Activated CD8-positive, alpha-beta T cell treated with anti-CD3 and anti-CD28 coated beads for 36 hours (primary cell): Measurements from ENCODE around the gene NOS1. TPM values are rescaled to one million over a fixed set of nuclear protein-coding genes. Genes with fewer than 3 reads are reported as not detected.
"Not testable (repeated sequence)": the region's sequence is repeated elsewhere in the genome, so short reads cannot be mapped to it uniquely, and the experiment has no call there.

Experiments used
- ATAC-seq: fragments of 200-7000 bp; cut with Tn5 transposase; one replicate; pipeline ENCODE4 v1.10.0; 2021; ENCODE audit warnings: mild to moderate bottlenecking, moderate library complexity
- CTCF ChIA-PET: fragments of 350-600 bp; sonication (Branson Sonifier 250); formaldehyde crosslinking; loops from one replicate; lab custom pipeline; 2021; ENCODE audit warnings: antibody characterized with exemption; lab: Charles Lee
- POLR2A ChIA-PET: fragments of 350-600 bp; sonication (Branson Sonifier 250); formaldehyde crosslinking; loops from one replicate; lab custom pipeline; 2021; ENCODE audit warnings: antibody characterized with exemption; lab: Charles Lee
- DNase-seq: peaks from one replicate; pipeline ENCODE4 v3.0.0-alpha.2; 2020
- H3K27ac Mint-ChIP-seq: one replicate; pipeline ENCODE4 v1.8.0; 2021; ENCODE audit warnings: mild to moderate bottlenecking, mixed read lengths
- H3K27me3 Mint-ChIP-seq: one replicate; pipeline ENCODE4 v1.8.0; 2021; ENCODE audit warnings: mixed read lengths
- H3K36me3 Mint-ChIP-seq: one replicate; pipeline ENCODE4 v1.8.0; 2021; ENCODE audit warnings: low read depth, mixed read lengths
- H3K4me1 Mint-ChIP-seq: one replicate; pipeline ENCODE4 v1.8.0; 2021; ENCODE audit warnings: low read depth, mixed read lengths
- H3K4me3 Mint-ChIP-seq: one replicate; pipeline ENCODE4 v1.8.0; 2021; ENCODE audit warnings: mild to moderate bottlenecking, moderate library complexity, mixed read lengths
- H3K9me3 Mint-ChIP-seq: one replicate; pipeline ENCODE4 v1.8.0; 2021; ENCODE audit warnings: mixed read lengths
- CTCF ChIP-seq: fragments of 200-600 bp; IDR thresholded peaks from one replicate; pipeline ENCODE4 v1.8.0; 2022; ENCODE audit warnings: antibody characterized with exemption, mild to moderate bottlenecking
- intact Hi-C: fragments of 100-400 bp; cut with micrococcal nuclease; formaldehyde crosslinking; loops from one replicate; pipeline ENCODE4 v1.10.0; 2022
- total RNA-seq, 2 experiments: library from RNA; stranded (reverse); gene quantifications; one replicate each; pipeline ENCODE4 v1.2.3, GENCODE V29; 2021

NOS1 gene
- total RNA-seq, 2 experiments from 2014 or later, result not detected

DNA sequence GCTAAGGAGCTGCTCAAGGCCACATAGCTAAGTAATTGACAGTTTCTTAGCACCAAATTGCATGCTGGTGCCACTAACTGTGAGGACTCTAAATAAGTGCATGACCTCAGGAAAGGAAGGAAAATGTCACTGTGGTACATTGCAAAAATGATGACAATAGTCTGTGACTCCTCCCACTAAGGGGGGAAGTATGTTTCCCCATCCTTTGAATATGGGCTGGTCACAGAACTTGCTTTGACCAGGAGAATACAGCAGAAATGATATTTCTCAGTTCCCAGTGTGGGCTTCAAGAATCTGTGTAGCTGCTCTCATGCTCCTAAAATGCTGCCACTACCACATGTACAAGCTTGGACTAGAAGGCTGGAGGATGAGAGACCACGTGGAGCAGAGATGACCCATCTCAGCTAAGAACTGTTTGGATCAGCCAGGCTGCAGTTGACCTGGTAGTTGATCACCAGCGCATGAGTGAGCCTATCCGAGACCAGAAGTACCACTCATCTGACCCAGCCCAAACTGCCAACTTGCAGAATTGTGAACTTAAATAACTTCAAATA lies 42.2 kb upstream of the NOS1 start:
- no peaks in the 10 kb centered on the region for H3K36me3 Mint-ChIP-seq
- H3K27ac Mint-ChIP-seq, result no peak overlapping the region
- peaks cover 4% of the 10 kb centered on the region for H3K9me3 Mint-ChIP-seq
- H3K27me3 Mint-ChIP-seq, result no peaks in the 10 kb centered on the region
- ATAC-seq, result no peak
- ChIA-PET POLR2A (no interaction called here), CTCF (no interaction called here)
- no peak for DNase-seq
- intact Hi-C loops, result no loop called here
- H3K4me3 Mint-ChIP-seq, result no peak overlapping the region
- no peaks in the 10 kb centered on the region for H3K4me1 Mint-ChIP-seq
- no peak for TF ChIP-seq CTCF

GRCh38 chr12:117402363-117402762 lies 40.9 kb upstream of the NOS1 start:
- peaks cover 4% of the 10 kb centered on the region for H3K9me3 Mint-ChIP-seq
- H3K36me3 Mint-ChIP-seq, result no peaks in the 10 kb centered on the region
- POLR2A ChIA-PET, result no interaction called here
- CTCF ChIA-PET, result no interaction called here
- DNase-seq (no peak), ATAC-seq (no peak)
- H3K4me3 Mint-ChIP-seq, result no peak overlapping the region
- H3K27me3 Mint-ChIP-seq, result no peaks in the 10 kb centered on the region
- intact Hi-C loops, result no loop called here
- H3K27ac Mint-ChIP-seq, result no peak overlapping the region
- H3K4me1 Mint-ChIP-seq, result no peaks in the 10 kb centered on the region
- TF ChIP-seq CTCF, result no peak

DNA sequence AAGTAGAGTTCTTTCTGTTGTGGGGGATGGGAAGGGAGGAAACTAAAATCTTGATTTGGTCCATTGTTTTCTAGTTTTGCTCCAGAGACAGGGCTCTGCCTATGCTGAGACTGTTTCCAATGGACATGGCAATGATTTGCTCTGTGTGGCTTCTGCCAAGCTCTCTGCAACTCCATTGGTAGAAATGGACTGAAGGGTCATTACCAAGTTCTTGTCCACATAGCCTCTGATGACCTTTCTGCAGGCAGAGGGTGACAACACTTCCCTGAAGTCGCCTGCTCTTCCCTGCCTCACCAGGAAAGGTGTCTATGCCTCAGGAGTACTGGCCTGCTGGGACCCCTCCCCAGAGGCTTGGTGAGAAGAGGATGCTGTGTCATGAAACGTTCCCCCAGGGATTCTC lies 39.5 kb upstream of the NOS1 start:
- H3K4me3 Mint-ChIP-seq, result no peak overlapping the region
- H3K27me3 Mint-ChIP-seq, result no peaks in the 10 kb centered on the region
- no peak overlapping the region for H3K27ac Mint-ChIP-seq
- CTCF ChIA-PET, result no interaction called here
- POLR2A ChIA-PET, result no interaction called here
- H3K36me3 Mint-ChIP-seq, result no peaks in the 10 kb centered on the region
- intact Hi-C loops, result no loop called here
- DNase-seq (no peak), ATAC-seq (no peak)
- H3K4me1 Mint-ChIP-seq, result no peaks in the 10 kb centered on the region
- TF ChIP-seq CTCF, result no peak
- peaks cover 4% of the 10 kb centered on the region for H3K9me3 Mint-ChIP-seq

DNA sequence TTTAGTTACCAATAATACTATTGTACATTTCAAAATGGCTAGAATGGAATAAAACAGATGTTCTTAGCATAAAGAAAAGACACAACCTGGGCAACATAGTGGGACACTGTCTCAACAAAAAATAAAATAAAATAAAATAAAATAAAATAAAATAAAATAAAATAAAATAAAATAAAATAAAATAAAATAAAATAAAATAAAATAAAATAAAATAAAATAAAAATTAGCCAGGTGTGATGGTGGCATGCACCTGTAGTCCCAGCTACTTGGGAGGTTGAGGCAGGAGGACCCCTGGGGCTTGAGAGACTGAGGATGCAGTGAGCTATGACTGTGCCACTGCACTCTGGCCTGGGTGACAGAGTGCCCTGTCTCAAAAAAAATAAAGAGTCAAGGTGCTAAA lies 37.1 kb upstream of the NOS1 start:
- DNase-seq, H3K36me3 Mint-ChIP-seq, H3K4me3 Mint-ChIP-seq, H3K9me3 Mint-ChIP-seq, H3K27me3 Mint-ChIP-seq, H3K4me1 Mint-ChIP-seq, CTCF ChIA-PET, POLR2A ChIA-PET, H3K27ac Mint-ChIP-seq, ATAC-seq, intact Hi-C loops: not testable (repeated sequence)

DNA sequence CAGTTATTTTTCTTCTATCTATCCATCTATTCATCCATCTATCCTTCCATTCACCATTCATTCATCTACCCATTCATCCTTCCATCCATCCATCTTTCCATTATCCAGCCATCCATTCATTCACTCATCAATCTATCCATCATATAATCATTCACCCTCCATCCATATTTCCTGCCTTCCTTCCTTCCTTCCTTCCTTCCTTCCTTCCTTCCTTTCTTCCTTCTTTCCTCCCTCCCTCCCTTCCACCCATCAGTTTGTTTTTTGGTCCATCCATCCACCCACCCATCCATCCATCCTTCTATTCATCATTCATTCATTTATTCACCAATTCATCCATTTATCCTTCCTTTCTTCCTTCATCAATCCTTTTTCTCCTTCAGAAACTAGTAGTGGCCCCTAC lies 34.3 kb upstream of the NOS1 start:
- no peak overlapping the region for H3K4me3 Mint-ChIP-seq
- no peaks in the 10 kb centered on the region for H3K9me3 Mint-ChIP-seq
- H3K36me3 Mint-ChIP-seq, result no peaks in the 10 kb centered on the region
- H3K4me1 Mint-ChIP-seq, result no peaks in the 10 kb centered on the region
- ATAC-seq (no peak), DNase-seq (no peak)
- no peak for TF ChIP-seq CTCF
- POLR2A ChIA-PET, result no interaction called here
- H3K27ac Mint-ChIP-seq, result no peak overlapping the region
- no peaks in the 10 kb centered on the region for H3K27me3 Mint-ChIP-seq
- CTCF ChIA-PET, result no interaction called here
- intact Hi-C loops, result no loop called here

DNA sequence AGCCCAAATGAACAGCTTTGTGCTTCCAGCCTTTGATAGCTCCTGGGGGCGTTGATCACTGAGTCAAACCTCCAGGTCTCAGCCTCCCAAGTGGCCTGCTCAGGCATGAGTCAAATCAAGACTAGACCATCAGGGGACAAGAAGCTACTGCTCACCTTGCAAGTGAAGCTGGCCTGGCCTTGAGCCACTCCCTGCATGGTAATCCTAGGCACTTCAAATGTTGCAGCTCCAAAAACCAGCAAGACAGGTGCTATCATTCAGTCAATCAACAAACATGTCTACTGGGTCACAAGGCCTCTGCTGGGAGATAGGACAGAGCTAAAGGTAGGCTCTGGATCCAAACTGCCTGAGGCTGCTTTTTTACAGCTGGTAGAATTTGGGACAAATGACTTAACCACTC lies 33.1 kb upstream of the NOS1 start:
- DNase-seq (no peak), ATAC-seq (no peak)
- no peak overlapping the region for H3K27ac Mint-ChIP-seq
- intact Hi-C loops, result no loop called here
- no peak for TF ChIP-seq CTCF
- no peaks in the 10 kb centered on the region for H3K4me1 Mint-ChIP-seq
- H3K4me3 Mint-ChIP-seq, result no peak overlapping the region
- H3K27me3 Mint-ChIP-seq, result no peaks in the 10 kb centered on the region
- ChIA-PET CTCF (no interaction called here), POLR2A (no interaction called here)
- H3K36me3 Mint-ChIP-seq, result no peaks in the 10 kb centered on the region
- H3K9me3 Mint-ChIP-seq, result no peaks in the 10 kb centered on the region
